ENCODE measurements around the gene ADK. TPM values are rescaled to one million over a fixed set of nuclear protein-coding genes. Genes with fewer than 3 reads are reported as not detected.

Gene ADK
- total and polyA plus RNA-seq, 2 of the 13 experiments (the other 11 are each of a cell fraction or from before 2014, with no cell fraction given), result 48.6 to 79.1 TPM

DNA sequence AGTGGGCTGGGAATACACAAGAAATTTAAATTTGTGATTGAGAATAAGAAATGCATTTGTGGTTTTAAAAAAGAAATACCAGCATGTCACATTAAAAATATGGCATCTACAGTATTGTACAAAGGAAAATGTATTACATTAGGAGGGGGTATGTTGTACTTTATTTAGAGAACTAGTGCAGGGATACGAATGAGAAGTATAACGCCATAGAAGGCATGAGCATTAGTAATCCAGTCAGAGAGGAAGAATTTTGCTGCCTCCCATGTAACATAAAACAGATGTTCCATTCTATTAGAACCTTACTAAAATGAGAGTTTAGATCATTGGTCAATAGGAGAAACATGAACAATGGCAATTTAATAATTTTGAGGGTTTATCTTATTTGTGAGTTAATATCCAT lies 182.2 kb downstream of the ADK start:
- ATAC-seq (no peak), FAIRE-seq (no peak), DNase-seq (ENCODE audit: low spot score) (no peak)
- Histone ChIP-seq H3K9me3 (ENCODE audit: low read length) (no peaks in the 10 kb centered on the region), H3K27me3 (ENCODE audit: control insufficient read depth in 1 of 2, insufficient read depth in 2 of 2, low read length in 2 of 2) (no peaks in the 10 kb centered on the region; a peak in 1 of 5 replicates), H3K27ac (ENCODE audit: extremely low read length, insufficient read depth, low read length) (no peak overlapping the region), H4K20me1 (ENCODE audit: insufficient read depth, low read length) (no peaks in the 10 kb centered on the region), H3K4me3 (replicated peaks in 1 of 3; ENCODE audit: insufficient read depth in 1 of 3, low read depth in 2 of 3, low read length in 3 of 3) (no peak overlapping the region), H3K79me2 (ENCODE audit: insufficient read depth, low read length) (peaks cover 3% of the 10 kb centered on the region), H3K4me1 (ENCODE audit: insufficient read depth, low read length) (no peaks in the 10 kb centered on the region), H3K9ac (ENCODE audit: insufficient read depth, low read depth, low read length) (no peak overlapping the region), H3K36me3 (replicated peaks in 1 of 2; ENCODE audit: control insufficient read depth in 1 of 2, insufficient read depth in 2 of 2, low read length in 2 of 2) (peaks cover 3 to 7% of the 10 kb centered on the region in 2 experiments; a peak in 2 of 5 replicates), H2AFZ (ENCODE audit: low read length) (no peak overlapping the region), H3K4me2 (ENCODE audit: low read depth, low read length) (no peak overlapping the region)
- no TSS peak for BruUV-seq (replicated peaks)
- in situ Hi-C loops (cut with HindIII; ENCODE audit: extremely low pct_ligation_motif_present, low pct_unique_long_range_greater_than_20kb), result no loop called here
- TF ChIP-seq ZNF557 (CRISPR knock-in tag; IDR thresholded peaks at IDR 0.05) (no peak), ZNF839 (CRISPR knock-in tag; IDR thresholded peaks at IDR 0.05; ENCODE audit: borderline replicate concordance) (no peak), ZNF780A (CRISPR knock-in tag; IDR thresholded peaks at IDR 0.05) (no peak)
- intact Hi-C loops (cut with micrococcal nuclease; ENCODE audit: unreplicated experiment), result no loop called here
- ChIA-PET CTCF (ENCODE audit: low intra/inter-chr PET ratio, low total read pairs) (no interaction called here), POLR2A (no interaction called here)
- WGBS (ENCODE audit: low lambda C conversion rate), result 98% methylated on average over 2 of the region's 2 CpGs

DNA sequence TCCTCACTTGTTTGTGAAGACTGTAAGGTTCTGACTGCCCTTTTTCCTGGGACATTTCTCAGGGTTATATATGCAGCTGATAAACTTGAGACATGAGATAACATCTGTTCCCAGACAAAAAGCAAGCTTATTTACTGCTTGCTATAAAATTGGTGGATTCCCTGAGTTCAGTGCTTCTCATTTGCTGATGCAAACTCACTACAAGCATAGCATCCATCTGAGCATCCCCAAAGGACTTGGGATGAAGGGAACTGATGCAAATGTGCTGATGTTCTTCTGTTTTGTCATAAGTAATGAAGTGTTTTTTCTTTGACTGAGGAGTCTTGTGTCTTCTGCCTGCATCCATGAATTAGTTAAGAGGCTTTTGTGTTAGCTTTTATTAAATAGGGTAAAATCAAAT lies 183.2 kb downstream of the ADK start:
- POLR2A ChIA-PET, result no interaction called here
- no peaks in the 10 kb centered on the region for H4K20me1 ChIP-seq (ENCODE audit: insufficient read depth, low read length)
- in situ Hi-C loops (cut with HindIII; ENCODE audit: extremely low pct_ligation_motif_present, low pct_unique_long_range_greater_than_20kb), result no loop called here
- TF ChIP-seq KLF15 (CRISPR knock-in tag; IDR thresholded peaks at IDR 0.05; ENCODE audit: borderline replicate concordance) (no peak), ZNF263 (CRISPR knock-in tag; IDR thresholded peaks at IDR 0.05) (no peak), HDAC6 (IDR thresholded peaks at IDR 0.05; ENCODE audit: low read depth, low read length) (no peak), ZNF335 (CRISPR knock-in tag; IDR thresholded peaks at IDR 0.05) (no peak), RFXAP (CRISPR knock-in tag; IDR thresholded peaks at IDR 0.05; ENCODE audit: borderline replicate concordance) (no peak), ZNF143 (CRISPR knock-in tag; IDR thresholded peaks at IDR 0.05) (no peak), JARID2 (CRISPR knock-in tag; IDR thresholded peaks at IDR 0.05; ENCODE audit: insufficient replicate concordance) (no peak), ZBTB38 (CRISPR knock-in tag; IDR thresholded peaks at IDR 0.05) (no peak), MTA1 (CRISPR knock-in tag; IDR thresholded peaks at IDR 0.05; ENCODE audit: borderline replicate concordance) (no peak), ZNF850 (CRISPR knock-in tag; conservative IDR thresholded peaks at IDR 0.05) (no peak)
- TF ChIP-seq, protein P1, sequence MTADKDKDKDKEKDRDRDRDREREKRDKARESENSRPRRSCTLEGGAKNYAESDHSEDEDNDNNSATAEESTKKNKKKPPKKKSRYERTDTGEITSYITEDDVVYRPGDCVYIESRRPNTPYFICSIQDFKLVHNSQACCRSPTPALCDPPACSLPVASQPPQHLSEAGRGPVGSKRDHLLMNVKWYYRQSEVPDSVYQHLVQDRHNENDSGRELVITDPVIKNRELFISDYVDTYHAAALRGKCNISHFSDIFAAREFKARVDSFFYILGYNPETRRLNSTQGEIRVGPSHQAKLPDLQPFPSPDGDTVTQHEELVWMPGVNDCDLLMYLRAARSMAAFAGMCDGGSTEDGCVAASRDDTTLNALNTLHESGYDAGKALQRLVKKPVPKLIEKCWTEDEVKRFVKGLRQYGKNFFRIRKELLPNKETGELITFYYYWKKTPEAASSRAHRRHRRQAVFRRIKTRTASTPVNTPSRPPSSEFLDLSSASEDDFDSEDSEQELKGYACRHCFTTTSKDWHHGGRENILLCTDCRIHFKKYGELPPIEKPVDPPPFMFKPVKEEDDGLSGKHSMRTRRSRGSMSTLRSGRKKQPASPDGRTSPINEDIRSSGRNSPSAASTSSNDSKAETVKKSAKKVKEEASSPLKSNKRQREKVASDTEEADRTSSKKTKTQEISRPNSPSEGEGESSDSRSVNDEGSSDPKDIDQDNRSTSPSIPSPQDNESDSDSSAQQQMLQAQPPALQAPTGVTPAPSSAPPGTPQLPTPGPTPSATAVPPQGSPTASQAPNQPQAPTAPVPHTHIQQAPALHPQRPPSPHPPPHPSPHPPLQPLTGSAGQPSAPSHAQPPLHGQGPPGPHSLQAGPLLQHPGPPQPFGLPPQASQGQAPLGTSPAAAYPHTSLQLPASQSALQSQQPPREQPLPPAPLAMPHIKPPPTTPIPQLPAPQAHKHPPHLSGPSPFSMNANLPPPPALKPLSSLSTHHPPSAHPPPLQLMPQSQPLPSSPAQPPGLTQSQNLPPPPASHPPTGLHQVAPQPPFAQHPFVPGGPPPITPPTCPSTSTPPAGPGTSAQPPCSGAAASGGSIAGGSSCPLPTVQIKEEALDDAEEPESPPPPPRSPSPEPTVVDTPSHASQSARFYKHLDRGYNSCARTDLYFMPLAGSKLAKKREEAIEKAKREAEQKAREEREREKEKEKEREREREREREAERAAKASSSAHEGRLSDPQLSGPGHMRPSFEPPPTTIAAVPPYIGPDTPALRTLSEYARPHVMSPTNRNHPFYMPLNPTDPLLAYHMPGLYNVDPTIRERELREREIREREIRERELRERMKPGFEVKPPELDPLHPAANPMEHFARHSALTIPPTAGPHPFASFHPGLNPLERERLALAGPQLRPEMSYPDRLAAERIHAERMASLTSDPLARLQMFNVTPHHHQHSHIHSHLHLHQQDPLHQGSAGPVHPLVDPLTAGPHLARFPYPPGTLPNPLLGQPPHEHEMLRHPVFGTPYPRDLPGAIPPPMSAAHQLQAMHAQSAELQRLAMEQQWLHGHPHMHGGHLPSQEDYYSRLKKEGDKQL (CRISPR knock-in tag; IDR thresholded peaks at IDR 0.05; ENCODE audit: low read depth), result no peak
- TF ChIP-seq, protein P2, sequence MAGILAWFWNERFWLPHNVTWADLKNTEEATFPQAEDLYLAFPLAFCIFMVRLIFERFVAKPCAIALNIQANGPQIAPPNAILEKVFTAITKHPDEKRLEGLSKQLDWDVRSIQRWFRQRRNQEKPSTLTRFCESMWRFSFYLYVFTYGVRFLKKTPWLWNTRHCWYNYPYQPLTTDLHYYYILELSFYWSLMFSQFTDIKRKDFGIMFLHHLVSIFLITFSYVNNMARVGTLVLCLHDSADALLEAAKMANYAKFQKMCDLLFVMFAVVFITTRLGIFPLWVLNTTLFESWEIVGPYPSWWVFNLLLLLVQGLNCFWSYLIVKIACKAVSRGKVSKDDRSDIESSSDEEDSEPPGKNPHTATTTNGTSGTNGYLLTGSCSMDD (CRISPR knock-in tag; IDR thresholded peaks at IDR 0.05), result no peak

More for the DNA sequence above, 183.2 kb downstream of the ADK start:
- no peaks in the 10 kb centered on the region for H3K4me1 ChIP-seq (ENCODE audit: insufficient read depth, low read length)
- intact Hi-C loops (cut with micrococcal nuclease; ENCODE audit: unreplicated experiment), result no loop called here
- H3K27me3 ChIP-seq (ENCODE audit: control insufficient read depth in 1 of 2, insufficient read depth in 2 of 2, low read length in 2 of 2), result no peaks in the 10 kb centered on the region; a peak in 1 of 5 replicates
- H2AFZ ChIP-seq (ENCODE audit: low read length), result no peak overlapping the region
- CTCF ChIA-PET (ENCODE audit: low intra/inter-chr PET ratio, low total read pairs), result no interaction called here
- ATAC-seq (no peak), DNase-seq (ENCODE audit: low spot score) (no peak), FAIRE-seq (no peak)
- H3K4me3 ChIP-seq (replicated peaks in 1 of 3; ENCODE audit: insufficient read depth in 1 of 3, low read depth in 2 of 3, low read length in 3 of 3), result no peak overlapping the region
- no peaks in the 10 kb centered on the region for H3K79me2 ChIP-seq (ENCODE audit: insufficient read depth, low read length)
- H3K27ac ChIP-seq (ENCODE audit: extremely low read length, insufficient read depth, low read length), result no peak overlapping the region
- no peak overlapping the region for H3K4me2 ChIP-seq (ENCODE audit: low read depth, low read length)
- H3K9ac ChIP-seq (ENCODE audit: insufficient read depth, low read depth, low read length), result no peak overlapping the region
- BruUV-seq (replicated peaks), result no TSS peak
- peaks cover 3 to 7% of the 10 kb centered on the region in 2 experiments; a peak in 2 of 5 replicates for H3K36me3 ChIP-seq (replicated peaks in 1 of 2; ENCODE audit: control insufficient read depth in 1 of 2, insufficient read depth in 2 of 2, low read length in 2 of 2)
- no peaks in the 10 kb centered on the region for H3K9me3 ChIP-seq (ENCODE audit: low read length)
